Right ventricle myocardium inferior (tissue), 1 donor: ENCODE data around the gene KDM1B. TPM values are rescaled to one million over a fixed set of nuclear protein-coding genes. Genes with fewer than 3 reads are reported as not detected.
A peak's percentile ranks its signal among the peaks of the same experiment; 100 is the strongest.

Experiments
- ATAC-seq: fragments of 200-7000 bp; cut with Tn5 transposase; one replicate; pipeline ENCODE4 v1.9.1; 2020; ENCODE audit warnings: mild to moderate bottlenecking, moderate library complexity
- DNase-seq: peaks from one replicate; pipeline ENCODE4 v3.0.0; 2021; ENCODE audit errors: missing footprints
- intact Hi-C: fragments of 100-400 bp; cut with DNase I; formaldehyde crosslinking; loops from one replicate; pipeline ENCODE4 v1.11.0; 2022
- long read RNA-seq: library from polyadenylated mRNA; unstranded; transcript quantifications from one replicate; pipeline ENCODE4 v2.0.0, GENCODE V29; 2021
- total RNA-seq: library from RNA; stranded (reverse); fragmentation: NEBNext Ultra II Directional; extraction: Animal tissue kit (Norgen Biotek cat#: 25700); gene quantifications from one replicate; pipeline ENCODE4 v1.2.1, GENCODE V29; 2021
- donor health status: DM: no; HTN: yes; CAD: no; lungs with severe emphysema.

KDM1B gene
- 13.0 TPM for total RNA-seq
- long read RNA-seq, partial matches to known transcripts: 0 of 4 reads
- long read RNA-seq, other reads (novel, unspliced or antisense): 4 of 4 reads

- peak; percentile 99 for DNase-seq
- ATAC-seq: peak; percentile 99
- intact Hi-C loops: loop anchor here (5.0 kb wide), 2 partner anchors 107 to 147 kb away; partner anchors contain the start of gene DEK
Measured at GRCh38 chr6:18155150-18155863, at the start of gene KDM1B. Gene KDM1B, plus strand, starts transcription at chr6:18155422. Its CDS starts 4,474 bp downstream, at chr6:18159896.

- DNase-seq (no peak), ATAC-seq (no peak)
- intact Hi-C loops: no loop called here
Measured at GRCh38 chr6:18107061-18107460, 48.2 kb upstream of the KDM1B start.

- DNase-seq (no peak), ATAC-seq (no peak)
- intact Hi-C loops: no loop called here
Measured at GRCh38 chr6:18110162-18110561, 45.1 kb upstream of the KDM1B start.

- intact Hi-C loops: no loop called here
- DNase-seq (no peak), ATAC-seq (no peak)
Measured at GRCh38 chr6:18115356-18115755, 39.9 kb upstream of the KDM1B start.

- intact Hi-C loops: no loop called here
- ATAC-seq: no peak
- DNase-seq: no peak
Measured at GRCh38 chr6:18117136-18117535, 38.1 kb upstream of the KDM1B start.

GRCh38 chr6:18118330-18118729, 36.9 kb upstream of the KDM1B start:
- intact Hi-C loops: no loop called here
- DNase-seq: no peak

GRCh38 chr6:18119236-18119635, 36.0 kb upstream of the KDM1B start:
- ATAC-seq (no peak), DNase-seq (no peak)
- intact Hi-C loops: no loop called here

More at GRCh38 chr6:18118330-18118729, 36.9 kb upstream of the KDM1B start:
- ATAC-seq: no peak

GRCh38 chr6:18121580-18122127, 33.6 kb upstream of the KDM1B start:
- no peak for DNase-seq
- ATAC-seq: peak; percentile 4
- intact Hi-C loops: loop anchor here (2.0 to 10.0 kb wide), 5 partner anchors 135 to 964 kb away; partner anchors contain the start of gene KIF13A

GRCh38 chr6:18122128-18123093, 32.8 kb upstream of the KDM1B start, which contains the start of gene NHLRC1:
Gene NHLRC1, minus strand, starts transcription at chr6:18122677. Its CDS starts 71 bp downstream, at chr6:18122606.
- ATAC-seq: peak; percentile 99
- DNase-seq: peak; percentile 92
- intact Hi-C loops: loop anchor here (2.0 to 10.0 kb wide), 5 partner anchors 136 to 965 kb away; partner anchors contain the start of gene KIF13A

- no peak for ATAC-seq
- intact Hi-C loops: loop anchor here (10.0 kb wide), 1 partner anchor 211 kb away; no protein-coding TSS in a partner anchor
- DNase-seq: no peak
Measured at GRCh38 chr6:18126121-18126520, 29.1 kb upstream of the KDM1B start.

- intact Hi-C loops: no loop called here
- DNase-seq: no peak
- no peak for ATAC-seq
Measured at GRCh38 chr6:18132346-18132745, 22.9 kb upstream of the KDM1B start.

GRCh38 chr6:18135171-18135570, 20.1 kb upstream of the KDM1B start:
- no peak for DNase-seq
- no peak for ATAC-seq
- intact Hi-C loops: no loop called here

- intact Hi-C loops: no loop called here
Measured at GRCh38 chr6:18136260-18136659, 19.0 kb upstream of the KDM1B start.

GRCh38 chr6:18138906-18139305, 16.3 kb upstream of the KDM1B start:
- intact Hi-C loops: no loop called here
- ATAC-seq: no peak
- DNase-seq: no peak

More at GRCh38 chr6:18136260-18136659, 19.0 kb upstream of the KDM1B start:
- no peak for DNase-seq
- no peak for ATAC-seq

- intact Hi-C loops: no loop called here
- ATAC-seq (no peak), DNase-seq (no peak)
Measured at GRCh38 chr6:18139935-18140621, 15.1 kb upstream of the KDM1B start.

- no peak for DNase-seq
- intact Hi-C loops: no loop called here
- ATAC-seq: no peak
Measured at GRCh38 chr6:18141805-18142590, 13.2 kb upstream of the KDM1B start.

- intact Hi-C loops: no loop called here
- no peak for DNase-seq
- ATAC-seq: no peak
Measured at GRCh38 chr6:18142591-18142861, 12.7 kb upstream of the KDM1B start.

- no peak for DNase-seq
- intact Hi-C loops: no loop called here
- no peak for ATAC-seq
Measured at GRCh38 chr6:18147160-18147559, 8.1 kb upstream of the KDM1B start.
